ENCODE results near the gene ABCA10. TPM values are rescaled to one million over a fixed set of nuclear protein-coding genes. Genes with fewer than 3 reads are reported as not detected.
"Not testable (repeated sequence)": the region's sequence is repeated elsewhere in the genome, so short reads cannot be mapped to it uniquely, and the experiment has no call there.

The ABCA10 gene
- total RNA-seq, 2 experiments from 2014 or later, result 0.22 to 0.38 TPM

DNA sequence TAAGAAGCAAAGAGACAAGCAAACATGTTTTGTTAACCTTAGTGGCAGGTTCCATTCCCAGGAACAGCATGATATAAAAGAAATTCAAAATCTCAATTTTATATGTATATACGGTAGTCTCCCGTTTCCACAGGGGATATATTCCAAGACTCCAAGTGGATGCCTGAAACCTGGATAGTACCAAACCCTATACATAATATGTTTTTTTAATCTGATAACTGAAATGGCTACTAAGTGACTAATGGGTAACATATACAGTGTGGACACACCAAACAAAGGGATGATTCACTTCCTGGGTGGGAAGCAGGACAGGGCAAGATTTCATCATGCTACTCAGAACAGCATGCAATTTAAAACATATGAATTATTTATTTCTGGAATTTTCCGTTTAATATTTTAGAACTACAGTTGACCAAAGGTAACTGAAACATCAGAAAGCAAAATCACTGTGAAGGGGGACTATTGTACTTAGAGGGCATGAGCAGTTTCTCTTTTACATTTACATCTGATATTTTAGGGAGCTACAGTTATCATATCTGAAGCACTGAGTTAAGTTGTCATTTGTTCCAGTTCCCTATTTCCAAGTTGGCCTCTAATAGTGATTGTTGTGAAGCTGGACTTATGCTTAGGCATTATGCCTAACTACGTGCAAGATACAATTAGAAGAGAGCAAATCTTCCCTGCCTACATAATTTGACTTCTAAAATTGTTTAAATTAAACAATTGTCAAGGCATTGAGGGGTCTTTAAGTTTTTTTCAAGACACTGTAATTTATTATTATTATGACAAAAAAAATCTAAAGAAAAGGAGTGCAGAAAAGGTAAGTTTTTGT lies 52.8 kb downstream of the ABCA10 start:
- H3K4me3 Mint-ChIP-seq, result no peak overlapping the region
- H3K9me3 Mint-ChIP-seq, result no peaks in the 10 kb centered on the region
- no peaks in the 10 kb centered on the region for H3K36me3 Mint-ChIP-seq
- intact Hi-C loops (cut with micrococcal nuclease), result no loop called here
- CTCF ChIA-PET, result no interaction called here
- no peak for DNase-seq
- no peaks in the 10 kb centered on the region for H3K27me3 Mint-ChIP-seq
- no peak overlapping the region for H3K27ac Mint-ChIP-seq
- POLR2A ChIA-PET, result no interaction called here
- no peaks in the 10 kb centered on the region for H3K4me1 Mint-ChIP-seq (ENCODE audit: low read depth)

GRCh38 chr17:69175262-69175624 lies 53.4 kb downstream of the ABCA10 start:
- intact Hi-C loops (cut with micrococcal nuclease), result no loop called here
- POLR2A ChIA-PET, result no interaction called here
- H3K4me1 Mint-ChIP-seq (ENCODE audit: low read depth), result no peaks in the 10 kb centered on the region

DNA sequence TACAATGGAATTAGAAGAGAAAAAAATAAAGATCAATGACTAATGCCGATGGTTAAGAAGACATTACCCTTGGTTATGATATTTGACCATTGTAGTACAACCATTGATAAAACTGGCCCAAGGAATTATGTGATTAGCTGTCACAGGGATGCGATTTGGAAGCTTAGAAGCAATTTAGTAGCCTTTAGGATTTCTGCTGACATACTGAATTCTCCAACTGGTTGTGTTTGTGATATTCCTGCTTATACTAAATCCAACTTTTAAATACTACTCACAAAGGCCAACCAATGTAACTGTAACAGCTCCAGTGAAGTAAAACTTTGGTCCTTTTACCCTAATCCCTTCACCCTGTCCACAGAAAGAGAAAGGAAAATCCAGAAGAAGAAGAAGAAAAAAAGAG lies 55.5 kb downstream of the ABCA10 start:
- Mint-ChIP-seq H3K4me3 (no peak overlapping the region), H3K27me3 (no peaks in the 10 kb centered on the region), H3K36me3 (no peaks in the 10 kb centered on the region), H3K27ac (no peak overlapping the region), H3K9me3 (no peaks in the 10 kb centered on the region), H3K4me1 (ENCODE audit: low read depth) (no peaks in the 10 kb centered on the region)
- POLR2A ChIA-PET, result no interaction called here
- CTCF ChIA-PET, result no interaction called here
- intact Hi-C loops (cut with micrococcal nuclease), result no loop called here
- no peak for DNase-seq

More at GRCh38 chr17:69175262-69175624, 53.4 kb downstream of the ABCA10 start:
- Mint-ChIP-seq H3K9me3 (no peaks in the 10 kb centered on the region), H3K36me3 (no peaks in the 10 kb centered on the region), H3K4me3 (no peak overlapping the region), H3K27me3 (no peaks in the 10 kb centered on the region), H3K27ac (no peak overlapping the region)
- DNase-seq, result no peak
- CTCF ChIA-PET, result no interaction called here

DNA sequence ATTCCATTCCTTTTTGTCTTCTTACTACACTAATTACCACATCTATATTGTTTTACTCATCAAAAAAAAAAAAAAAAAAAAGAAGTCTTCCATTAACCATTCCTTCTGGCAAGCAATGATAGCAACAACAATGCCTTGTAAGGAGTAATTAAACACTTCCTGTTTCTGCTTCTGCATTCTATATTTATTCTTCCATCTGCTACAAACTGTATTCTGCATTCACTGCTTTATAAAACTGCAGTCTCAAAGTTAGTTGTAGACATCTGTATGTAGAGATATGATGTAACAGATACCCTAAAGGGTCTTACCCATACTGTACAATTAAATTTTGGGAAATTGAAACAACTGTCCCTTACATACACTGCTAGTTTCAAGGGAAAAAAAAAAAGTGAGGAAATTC lies 58.2 kb downstream of the ABCA10 start:
- Mint-ChIP-seq H3K4me3 (no peak overlapping the region), H3K4me1 (ENCODE audit: low read depth) (no peaks in the 10 kb centered on the region), H3K27me3 (no peaks in the 10 kb centered on the region), H3K9me3 (no peaks in the 10 kb centered on the region), H3K27ac (no peak overlapping the region), H3K36me3 (no peaks in the 10 kb centered on the region)
- CTCF ChIA-PET, result no interaction called here
- no peak for DNase-seq
- POLR2A ChIA-PET, result no interaction called here
- intact Hi-C loops (cut with micrococcal nuclease), result no loop called here

DNA sequence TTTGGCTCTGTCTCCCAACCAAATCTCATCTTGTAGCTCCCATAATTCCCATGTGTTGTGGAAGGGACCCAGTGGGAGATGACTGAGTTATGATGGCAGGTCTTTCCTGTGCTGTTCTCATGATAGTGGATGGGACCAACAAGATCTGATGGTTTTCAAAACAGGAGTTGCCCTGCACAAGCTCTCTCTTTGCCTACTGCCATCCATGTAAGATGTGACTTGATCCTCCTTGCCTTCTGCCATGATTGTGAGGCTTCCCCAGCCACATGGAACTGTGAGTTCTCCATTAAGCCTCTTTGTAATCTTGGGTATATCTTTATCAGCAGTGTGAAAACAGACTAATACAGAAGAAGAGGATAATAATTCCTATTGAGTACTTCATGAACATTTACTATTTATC lies 60.0 kb downstream of the ABCA10 start:
- H3K9me3 Mint-ChIP-seq; H3K4me1 Mint-ChIP-seq (ENCODE audit: low read depth); POLR2A ChIA-PET; H3K36me3 Mint-ChIP-seq; CTCF ChIA-PET; H3K4me3 Mint-ChIP-seq; intact Hi-C loops (cut with micrococcal nuclease); DNase-seq; H3K27ac Mint-ChIP-seq; H3K27me3 Mint-ChIP-seq: not testable (repeated sequence)

- intact Hi-C loops (cut with micrococcal nuclease), result no loop called here
- H3K27me3 Mint-ChIP-seq, result no peaks in the 10 kb centered on the region
- no peaks in the 10 kb centered on the region for H3K36me3 Mint-ChIP-seq
- DNase-seq, result no peak
- CTCF ChIA-PET, result no interaction called here
- no peak overlapping the region for H3K4me3 Mint-ChIP-seq
- POLR2A ChIA-PET, result no interaction called here
- no peaks in the 10 kb centered on the region for H3K9me3 Mint-ChIP-seq
- no peak overlapping the region for H3K27ac Mint-ChIP-seq
- H3K4me1 Mint-ChIP-seq (ENCODE audit: low read depth), result no peaks in the 10 kb centered on the region
Measured at GRCh38 chr17:69166957-69167356, 61.7 kb downstream of the ABCA10 start.

- Mint-ChIP-seq H3K4me1 (ENCODE audit: low read depth) (no peaks in the 10 kb centered on the region), H3K9me3 (no peaks in the 10 kb centered on the region), H3K27me3 (no peaks in the 10 kb centered on the region), H3K36me3 (no peaks in the 10 kb centered on the region), H3K4me3 (no peak overlapping the region), H3K27ac (no peak overlapping the region)
- ChIA-PET CTCF (no interaction called here), POLR2A (no interaction called here)
- intact Hi-C loops (cut with micrococcal nuclease), result no loop called here
- DNase-seq, result no peak
Measured at GRCh38 chr17:69164206-69164605, 64.4 kb downstream of the ABCA10 start.

DNA sequence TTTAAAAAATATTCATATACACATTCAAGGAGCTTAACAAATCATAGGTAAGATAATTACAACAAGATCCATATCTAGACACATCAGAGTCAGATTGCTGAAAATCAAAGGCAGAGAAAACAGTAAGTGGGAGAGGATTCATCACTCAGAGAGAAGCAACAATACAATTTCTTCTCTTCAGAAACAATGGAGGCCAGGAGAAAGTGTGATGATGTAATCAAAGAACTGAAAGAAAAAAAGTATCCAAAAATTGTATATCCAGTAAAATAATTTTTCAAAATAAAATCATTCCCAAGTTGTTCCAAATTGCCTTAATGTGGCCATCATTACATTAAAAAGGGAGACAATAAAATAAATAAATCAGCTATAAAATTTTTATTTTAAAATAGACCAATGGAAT lies 69.2 kb downstream of the ABCA10 start:
- intact Hi-C loops (cut with micrococcal nuclease), result no loop called here
- no peaks in the 10 kb centered on the region for H3K9me3 Mint-ChIP-seq

DNA sequence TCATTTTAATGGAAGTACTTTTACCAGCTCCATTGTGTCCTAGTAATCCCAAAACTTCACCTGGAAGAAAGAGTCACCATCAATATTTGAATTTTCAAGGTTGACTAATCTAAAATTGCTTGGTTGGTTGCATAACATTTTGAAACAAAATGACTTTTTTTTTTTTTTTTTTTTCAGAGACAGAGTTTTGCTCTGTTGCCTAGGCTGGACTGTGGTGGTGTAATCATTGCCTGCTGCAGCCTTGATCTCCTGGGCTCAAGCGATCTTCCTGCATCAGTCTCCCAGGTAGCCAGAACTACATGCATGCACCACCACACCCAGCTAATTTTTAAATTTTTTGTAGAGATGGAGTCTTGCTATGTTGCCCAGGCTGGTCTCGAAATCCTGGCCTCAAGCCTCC lies 74.4 kb downstream of the ABCA10 start:
- Mint-ChIP-seq H3K9me3 (no peaks in the 10 kb centered on the region), H3K4me1 (ENCODE audit: low read depth) (no peaks in the 10 kb centered on the region), H3K4me3 (no peak overlapping the region), H3K27ac (no peak overlapping the region), H3K36me3 (peaks cover 9% of the 10 kb centered on the region), H3K27me3 (no peaks in the 10 kb centered on the region)
- DNase-seq, result no peak
- CTCF ChIA-PET, result no interaction called here
- POLR2A ChIA-PET, result no interaction called here
- intact Hi-C loops (cut with micrococcal nuclease), result no loop called here

More for the DNA sequence above, 69.2 kb downstream of the ABCA10 start:
- no peaks in the 10 kb centered on the region for H3K4me1 Mint-ChIP-seq (ENCODE audit: low read depth)
- CTCF ChIA-PET, result no interaction called here
- no peak for DNase-seq
- no peak overlapping the region for H3K27ac Mint-ChIP-seq
- H3K27me3 Mint-ChIP-seq, result no peaks in the 10 kb centered on the region
- POLR2A ChIA-PET, result no interaction called here
- no peak overlapping the region for H3K4me3 Mint-ChIP-seq
- H3K36me3 Mint-ChIP-seq, result peaks cover 3% of the 10 kb centered on the region

GRCh38 chr17:69150333-69150732 lies 78.3 kb downstream of the ABCA10 start:
- no peak overlapping the region for H3K27ac Mint-ChIP-seq
- H3K36me3 Mint-ChIP-seq, result peaks cover 8% of the 10 kb centered on the region
- H3K4me3 Mint-ChIP-seq, result no peak overlapping the region
- H3K4me1 Mint-ChIP-seq (ENCODE audit: low read depth), result no peaks in the 10 kb centered on the region
- CTCF ChIA-PET, result no interaction called here
- no peaks in the 10 kb centered on the region for H3K9me3 Mint-ChIP-seq
- POLR2A ChIA-PET, result interaction anchor here (0.7 kb wide), 1 partner anchor 264 kb away, joined by 3 read pairs; the partner anchor contains the start of gene MAP2K6
- H3K27me3 Mint-ChIP-seq, result no peaks in the 10 kb centered on the region
- DNase-seq, result no peak
- intact Hi-C loops (cut with micrococcal nuclease), result no loop called here

DNA sequence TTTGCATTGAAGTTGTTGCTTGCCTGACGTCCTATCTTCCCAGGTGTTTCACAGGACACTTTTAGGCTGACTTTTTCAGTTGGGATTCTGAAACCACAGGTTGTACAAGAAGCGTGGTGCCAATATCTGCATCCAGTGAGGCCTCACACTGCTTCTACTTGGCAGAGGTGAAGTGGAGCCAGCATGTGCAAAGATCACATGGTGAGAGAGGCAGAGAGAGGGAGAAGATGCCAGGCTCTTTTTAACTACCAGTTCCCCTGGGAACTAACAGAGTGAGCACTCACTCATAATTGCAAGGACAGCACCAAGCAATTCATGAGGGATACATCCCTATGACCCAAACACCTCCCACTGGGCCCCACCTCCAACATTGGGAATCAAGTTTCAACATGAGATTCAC lies 81.2 kb downstream of the ABCA10 start:
- Mint-ChIP-seq H3K27ac (no peak overlapping the region), H3K4me1 (ENCODE audit: low read depth) (no peaks in the 10 kb centered on the region), H3K4me3 (no peak overlapping the region), H3K9me3 (no peaks in the 10 kb centered on the region), H3K27me3 (peaks cover 2% of the 10 kb centered on the region), H3K36me3 (peaks cover 5% of the 10 kb centered on the region)
- CTCF ChIA-PET, result no interaction called here
- intact Hi-C loops (cut with micrococcal nuclease), result loop anchor here (10.0 kb wide), 1 partner anchor 113 kb away; no protein-coding TSS in a partner anchor
- POLR2A ChIA-PET, result no interaction called here
- DNase-seq, result no peak

- no peaks in the 10 kb centered on the region for H3K36me3 Mint-ChIP-seq
- POLR2A ChIA-PET, result no interaction called here
- intact Hi-C loops (cut with micrococcal nuclease), result loop anchor here (10.0 kb wide), 1 partner anchor 110 kb away; no protein-coding TSS in a partner anchor
- H3K27me3 Mint-ChIP-seq, result peaks cover 2% of the 10 kb centered on the region
- DNase-seq, result no peak
- CTCF ChIA-PET, result no interaction called here
- H3K4me3 Mint-ChIP-seq, result no peak overlapping the region
- no peaks in the 10 kb centered on the region for H3K9me3 Mint-ChIP-seq
- H3K4me1 Mint-ChIP-seq (ENCODE audit: low read depth), result no peaks in the 10 kb centered on the region
- no peak overlapping the region for H3K27ac Mint-ChIP-seq
Measured at GRCh38 chr17:69144331-69145255, 84.0 kb downstream of the ABCA10 start.
